A549 (cell line): Measurements from ENCODE around the gene NTM.

Source experiments
- CTCF ChIP-seq: fragments of >200 bp; sonication (Bioruptor Twin); formaldehyde crosslinking; IDR thresholded peaks from 3 replicates; pipeline ENCODE4 v1.5.1; 2016
- FOSL2 ChIP-seq, 2 experiments: fragments of 450-650 bp in 1 of 2; fragments of >200 bp in 1 of 2; sonication (Bioruptor Twin) in 1 of 2; formaldehyde crosslinking; IDR thresholded peaks; 2 replicates each; pipeline versions ENCODE4 v1.5.0 to v1.6.1; 2016 to 2020; ENCODE audit warnings: mild to moderate bottlenecking in 1 of 2, moderate library complexity in 1 of 2
- NR3C1 ChIP-seq: fragments of >200 bp; sonication (Bioruptor Twin); formaldehyde crosslinking; IDR thresholded peaks from 3 replicates; pipeline ENCODE4 v1.6.1; 2017
- SMC3 ChIP-seq: fragments of >200 bp; sonication (Bioruptor Twin); formaldehyde crosslinking; IDR thresholded peaks from 3 replicates; pipeline ENCODE4 v1.6.1; 2018; ENCODE audit warnings: inconsistent platforms
- ZFP36 ChIP-seq: fragments of 450-650 bp; IDR thresholded peaks from 2 replicates; pipeline ENCODE4 v1.6.1; 2014; ENCODE audit warnings: borderline replicate concordance; ENCODE audit not compliant: partially characterized antibody
- TF ChIP-seq, protein P1 (sequence below): fragments of 450-650 bp; IDR thresholded peaks from 2 replicates; pipeline ENCODE4 v1.6.1; 2014; ENCODE audit warnings: antibody characterized with exemption

GRCh38 chr11:131667566-131667965 is 297.2 kb downstream of the NTM start:
- TF ChIP-seq SMC3 (no peak), FOSL2 (IDR thresholded peaks at IDR 0.05) (no peak), FOSL2 (CRISPR knock-in tag; IDR thresholded peaks at IDR 0.05) (no peak), NR3C1 (no peak), ZFP36 (no peak), CTCF (no peak)
- TF ChIP-seq, protein P1, sequence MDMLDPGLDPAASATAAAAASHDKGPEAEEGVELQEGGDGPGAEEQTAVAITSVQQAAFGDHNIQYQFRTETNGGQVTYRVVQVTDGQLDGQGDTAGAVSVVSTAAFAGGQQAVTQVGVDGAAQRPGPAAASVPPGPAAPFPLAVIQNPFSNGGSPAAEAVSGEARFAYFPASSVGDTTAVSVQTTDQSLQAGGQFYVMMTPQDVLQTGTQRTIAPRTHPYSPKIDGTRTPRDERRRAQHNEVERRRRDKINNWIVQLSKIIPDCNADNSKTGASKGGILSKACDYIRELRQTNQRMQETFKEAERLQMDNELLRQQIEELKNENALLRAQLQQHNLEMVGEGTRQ = no peak
